AG10803 (cell line): Measurements from ENCODE around the gene INTS14.

ENCODE experiments used
- DNase-seq: peaks from one replicate; pipeline ENCODE4 v3.0.0; 2010; ENCODE audit warnings: low read depth
- H3K4me3 ChIP-seq: 2 replicates; pipeline ENCODE4 v1.5.1; 2011; ENCODE audit warnings: mild to moderate bottlenecking, low read length, control low read depth
- TF ChIP-seq, protein P1 (sequence below): conservative IDR thresholded peaks from 2 replicates; pipeline ENCODE4 v1.5.1; 2011; ENCODE audit warnings: mild to moderate bottlenecking, low read length, control low read depth, inconsistent platforms

The INTS14 gene

GRCh38 chr15:65641768-65642475 lies 31.0 kb upstream of the INTS14 start:
- TF ChIP-seq, protein P1, sequence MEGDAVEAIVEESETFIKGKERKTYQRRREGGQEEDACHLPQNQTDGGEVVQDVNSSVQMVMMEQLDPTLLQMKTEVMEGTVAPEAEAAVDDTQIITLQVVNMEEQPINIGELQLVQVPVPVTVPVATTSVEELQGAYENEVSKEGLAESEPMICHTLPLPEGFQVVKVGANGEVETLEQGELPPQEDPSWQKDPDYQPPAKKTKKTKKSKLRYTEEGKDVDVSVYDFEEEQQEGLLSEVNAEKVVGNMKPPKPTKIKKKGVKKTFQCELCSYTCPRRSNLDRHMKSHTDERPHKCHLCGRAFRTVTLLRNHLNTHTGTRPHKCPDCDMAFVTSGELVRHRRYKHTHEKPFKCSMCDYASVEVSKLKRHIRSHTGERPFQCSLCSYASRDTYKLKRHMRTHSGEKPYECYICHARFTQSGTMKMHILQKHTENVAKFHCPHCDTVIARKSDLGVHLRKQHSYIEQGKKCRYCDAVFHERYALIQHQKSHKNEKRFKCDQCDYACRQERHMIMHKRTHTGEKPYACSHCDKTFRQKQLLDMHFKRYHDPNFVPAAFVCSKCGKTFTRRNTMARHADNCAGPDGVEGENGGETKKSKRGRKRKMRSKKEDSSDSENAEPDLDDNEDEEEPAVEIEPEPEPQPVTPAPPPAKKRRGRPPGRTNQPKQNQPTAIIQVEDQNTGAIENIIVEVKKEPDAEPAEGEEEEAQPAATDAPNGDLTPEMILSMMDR = no peak
- DNase-seq = no peak
- H3K4me3 ChIP-seq = no peak overlapping the region

GRCh38 chr15:65639509-65639908 lies 28.6 kb upstream of the INTS14 start:
- DNase-seq = no peak
- TF ChIP-seq, protein P1 = no peak
- H3K4me3 ChIP-seq = no peak overlapping the region

DNA sequence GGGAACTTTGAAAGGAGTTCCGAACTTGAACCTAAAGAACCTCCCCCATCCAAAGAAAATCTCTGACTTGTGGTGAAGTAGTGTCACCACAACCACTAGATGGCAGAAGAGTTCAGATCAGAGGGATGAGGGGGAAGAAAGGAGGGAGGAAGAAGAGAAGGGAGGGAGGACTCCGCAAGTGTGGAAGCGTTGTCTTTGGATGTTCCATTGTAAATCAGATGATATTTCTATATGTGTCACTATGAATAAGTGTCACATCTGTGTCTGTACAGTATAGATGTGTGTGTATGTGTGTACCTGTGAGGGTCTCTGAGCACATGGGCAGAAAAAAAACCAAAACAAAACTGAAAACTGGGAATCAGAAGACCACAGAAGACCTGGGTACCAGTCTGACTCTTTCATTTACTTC lies 27.8 kb upstream of the INTS14 start:
- peak overlapping the region; percentile 24; the same call in 1 of the 2 replicates for H3K4me3 ChIP-seq
- TF ChIP-seq, protein P1 = peak; percentile 92

DNA sequence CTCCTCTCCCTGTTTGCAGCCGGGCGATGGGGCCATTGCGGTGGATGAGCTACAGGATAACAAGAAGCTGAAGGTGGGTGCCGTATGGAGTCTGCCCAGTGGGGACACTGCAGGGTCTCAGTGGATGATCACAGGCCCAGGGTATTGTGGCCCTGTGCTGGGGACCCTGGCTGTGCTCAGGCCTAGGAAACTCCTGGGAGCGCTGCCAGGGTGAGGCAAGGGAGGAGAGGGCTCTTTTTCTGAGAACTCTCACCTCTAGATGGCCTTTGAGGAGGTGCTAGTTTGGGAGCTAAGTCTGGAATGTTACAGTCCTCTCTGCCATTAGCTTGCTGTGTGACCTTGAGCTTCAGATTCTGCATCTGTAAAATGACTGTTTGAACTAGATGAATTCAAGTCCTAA lies 27.2 kb upstream of the INTS14 start:
- DNase-seq = no peak
- TF ChIP-seq, protein P1 = no peak
- no peak overlapping the region for H3K4me3 ChIP-seq

More for the DNA sequence above, 27.8 kb upstream of the INTS14 start:
- DNase-seq = peak; percentile 81

DNA sequence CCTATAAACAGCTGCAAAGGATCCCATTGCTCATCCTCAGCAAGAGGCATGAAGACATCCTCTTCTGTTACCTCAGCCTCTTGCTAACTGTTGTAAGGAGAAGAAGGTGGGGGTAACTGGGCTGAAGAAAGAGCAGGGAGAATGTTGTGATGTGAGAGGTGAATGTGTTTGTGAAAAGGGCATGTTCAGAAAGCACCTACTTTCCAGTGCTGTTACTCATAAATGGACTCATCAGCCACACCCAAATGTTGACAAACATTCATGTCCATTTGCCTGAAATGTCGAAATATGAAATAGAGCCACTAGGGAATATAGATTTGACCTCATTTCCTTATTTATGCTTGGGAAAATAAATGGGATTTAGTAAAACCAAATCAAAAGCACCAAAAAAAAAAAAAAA lies 23.4 kb upstream of the INTS14 start:
- H3K4me3 ChIP-seq = no peak overlapping the region
- TF ChIP-seq, protein P1 = no peak
- DNase-seq = peak; percentile 24

DNA sequence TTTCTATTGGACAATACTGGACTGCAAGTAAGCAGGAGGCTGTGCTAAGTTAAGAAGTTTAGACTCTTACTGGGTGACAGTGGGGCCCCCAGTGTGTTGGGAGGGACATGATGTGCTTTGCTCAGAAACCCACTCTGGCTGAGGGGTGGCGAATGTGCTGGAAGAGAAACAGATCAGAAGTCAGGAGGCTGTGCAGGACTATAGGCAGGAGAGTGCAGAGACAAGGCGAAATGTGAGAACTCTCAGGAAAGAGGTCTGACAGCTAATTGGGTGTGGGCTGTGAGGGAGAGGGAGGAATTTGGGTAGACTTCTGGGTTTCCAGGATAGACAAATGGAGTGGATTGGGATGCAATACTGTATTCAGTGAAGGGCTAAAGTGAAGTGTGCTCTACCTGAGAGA lies 22.8 kb upstream of the INTS14 start:
- H3K4me3 ChIP-seq = no peak overlapping the region
- DNase-seq = no peak
- TF ChIP-seq, protein P1 = no peak

GRCh38 chr15:65632780-65633375 lies 21.9 kb upstream of the INTS14 start:
- H3K4me3 ChIP-seq = no peak overlapping the region
- TF ChIP-seq, protein P1 = no peak
- no peak for DNase-seq
